WTC11 (cell line): Measurements from ENCODE around the gene BRSK2.

ENCODE experiments used
- ELF4 ChIP-seq: sonication (generic); formaldehyde crosslinking; IDR thresholded peaks from 2 replicates; pipeline ENCODE4 v1.8.1; 2022; ENCODE audit warnings: low read depth, mild to moderate bottlenecking, moderate library complexity, missing genetic modification reagents
- ETV6 ChIP-seq: sonication (generic); formaldehyde crosslinking; IDR thresholded peaks from 2 replicates; pipeline ENCODE4 v1.8.1; 2022; ENCODE audit warnings: mild to moderate bottlenecking, missing genetic modification reagents
- MAX ChIP-seq: sonication (generic); formaldehyde crosslinking; IDR thresholded peaks from 2 replicates; pipeline ENCODE4 v1.8.0; 2022; ENCODE audit warnings: mild to moderate bottlenecking, missing genetic modification reagents
- MYBL2 ChIP-seq: sonication (generic); formaldehyde crosslinking; IDR thresholded peaks from 2 replicates; pipeline ENCODE4 v1.8.1; 2023; ENCODE audit warnings: mild to moderate bottlenecking, moderate library complexity, missing genetic modification reagents
- RELA ChIP-seq: sonication (generic); formaldehyde crosslinking; IDR thresholded peaks from 2 replicates; pipeline ENCODE4 v1.8.1; 2022; ENCODE audit warnings: missing genetic modification reagents, mild to moderate bottlenecking, borderline replicate concordance
- TP53 ChIP-seq: sonication (generic); formaldehyde crosslinking; IDR thresholded peaks from 2 replicates; pipeline ENCODE4 v1.8.1; 2023; ENCODE audit warnings: mild to moderate bottlenecking, missing genetic modification reagents
- TF ChIP-seq, protein P1 (sequence below): fragments of 200-600 bp; IDR thresholded peaks from 2 replicates; pipeline ENCODE4 v1.8.0; 2022; ENCODE audit warnings: antibody characterized with exemption

DNA sequence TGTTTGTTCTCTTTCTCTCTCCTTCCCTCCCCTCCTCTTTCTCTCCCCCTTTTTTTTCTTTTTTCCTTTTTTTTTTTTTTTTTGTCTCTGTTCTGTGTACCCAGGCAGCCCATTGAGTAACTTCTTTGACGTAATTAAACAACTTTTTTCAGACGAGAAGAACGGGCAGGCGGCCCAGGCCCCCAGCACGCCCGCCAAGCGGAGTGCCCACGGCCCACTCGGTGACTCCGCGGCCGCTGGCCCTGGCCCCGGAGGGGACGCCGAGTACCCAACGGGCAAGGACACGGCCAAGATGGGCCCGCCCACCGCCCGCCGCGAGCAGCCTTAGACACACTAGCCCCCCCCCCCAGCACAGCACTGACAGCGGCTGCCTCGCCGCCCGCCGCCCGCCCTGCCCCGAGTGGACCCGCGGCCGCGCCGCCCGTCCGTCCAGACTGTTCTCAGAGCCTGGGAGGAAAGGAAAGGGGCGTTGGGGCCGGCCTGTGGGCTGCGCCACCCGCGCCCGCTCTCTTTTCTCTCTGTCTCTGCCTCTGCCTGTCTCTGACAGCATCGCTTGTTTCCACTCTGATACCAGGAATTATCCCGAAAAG lies 70.8 kb downstream of the BRSK2 start:
- TF ChIP-seq, protein P1, sequence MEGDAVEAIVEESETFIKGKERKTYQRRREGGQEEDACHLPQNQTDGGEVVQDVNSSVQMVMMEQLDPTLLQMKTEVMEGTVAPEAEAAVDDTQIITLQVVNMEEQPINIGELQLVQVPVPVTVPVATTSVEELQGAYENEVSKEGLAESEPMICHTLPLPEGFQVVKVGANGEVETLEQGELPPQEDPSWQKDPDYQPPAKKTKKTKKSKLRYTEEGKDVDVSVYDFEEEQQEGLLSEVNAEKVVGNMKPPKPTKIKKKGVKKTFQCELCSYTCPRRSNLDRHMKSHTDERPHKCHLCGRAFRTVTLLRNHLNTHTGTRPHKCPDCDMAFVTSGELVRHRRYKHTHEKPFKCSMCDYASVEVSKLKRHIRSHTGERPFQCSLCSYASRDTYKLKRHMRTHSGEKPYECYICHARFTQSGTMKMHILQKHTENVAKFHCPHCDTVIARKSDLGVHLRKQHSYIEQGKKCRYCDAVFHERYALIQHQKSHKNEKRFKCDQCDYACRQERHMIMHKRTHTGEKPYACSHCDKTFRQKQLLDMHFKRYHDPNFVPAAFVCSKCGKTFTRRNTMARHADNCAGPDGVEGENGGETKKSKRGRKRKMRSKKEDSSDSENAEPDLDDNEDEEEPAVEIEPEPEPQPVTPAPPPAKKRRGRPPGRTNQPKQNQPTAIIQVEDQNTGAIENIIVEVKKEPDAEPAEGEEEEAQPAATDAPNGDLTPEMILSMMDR = no peak
- TF ChIP-seq ETV6 (no peak), RELA (CRISPR knock-in tag) (no peak), MYBL2 (no peak), TP53 (CRISPR knock-in tag) (no peak), ELF4 (CRISPR knock-in tag) (no peak), MAX (CRISPR knock-in tag) (no peak)
